GM18498 (cell line): ENCODE results near the gene SCEL.
A peak's percentile ranks its signal among the peaks of the same experiment; 100 is the strongest.
"Not testable (repeated sequence)": the region's sequence is repeated elsewhere in the genome, so short reads cannot be mapped to it uniquely, and the experiment has no call there.

Experiments
- ATAC-seq: cut with Tn5 transposase; IDR thresholded peaks from one replicate; pipeline ENCODE4 v1.9.1; 2021; ENCODE audit warnings: mild to moderate bottlenecking, moderate library complexity; ENCODE audit not compliant: unreplicated experiment

The SCEL gene

DNA sequence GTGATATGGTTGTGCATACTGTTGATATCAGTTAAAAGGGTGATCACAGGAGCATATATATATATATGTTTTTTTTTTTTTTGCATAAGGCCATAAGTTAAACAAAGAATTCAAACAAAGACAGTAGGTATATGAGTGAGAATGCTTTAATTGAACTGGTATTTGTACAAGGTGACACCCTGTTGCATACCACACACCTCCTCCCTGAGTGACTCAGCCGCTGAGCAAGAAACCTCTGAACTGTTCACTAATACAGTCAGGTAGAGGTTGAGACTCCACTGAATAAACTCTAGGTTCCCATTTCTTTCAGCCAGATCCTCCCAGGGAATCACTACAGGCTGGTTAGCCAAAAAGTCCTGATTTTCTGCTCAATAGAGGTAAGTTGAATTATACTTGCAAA is at the start of gene SCEL:
TSS of gene SCEL (plus strand) at position 259 of the 400 bp plus-strand sequence. CDS start 20,170 bp downstream, outside the sequence.
- no peak for ATAC-seq

GRCh38 chr13:77489566-77490337 is 45.8 kb upstream of the SCEL start:
- ATAC-seq = no peak

DNA sequence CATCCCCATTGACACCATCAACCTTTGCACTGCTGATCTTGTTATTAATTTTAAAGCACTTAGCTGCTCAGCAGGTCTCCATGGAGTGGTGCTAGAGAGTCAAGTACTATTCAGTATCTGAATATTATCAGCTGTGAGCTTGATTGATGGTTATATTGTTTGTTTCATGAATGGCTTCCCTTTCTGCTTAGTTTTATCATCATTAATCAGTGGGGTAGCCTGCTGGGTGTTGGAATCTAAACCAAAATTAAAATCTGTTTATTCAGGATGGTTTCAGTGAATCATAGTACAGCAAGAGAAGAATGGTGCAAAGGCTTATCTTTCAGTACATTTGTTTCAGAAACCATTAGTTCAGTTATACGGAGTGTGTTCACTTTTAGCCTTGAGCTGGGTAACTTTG is 42.5 kb upstream of the SCEL start:
- peak; percentile 73 for ATAC-seq

DNA sequence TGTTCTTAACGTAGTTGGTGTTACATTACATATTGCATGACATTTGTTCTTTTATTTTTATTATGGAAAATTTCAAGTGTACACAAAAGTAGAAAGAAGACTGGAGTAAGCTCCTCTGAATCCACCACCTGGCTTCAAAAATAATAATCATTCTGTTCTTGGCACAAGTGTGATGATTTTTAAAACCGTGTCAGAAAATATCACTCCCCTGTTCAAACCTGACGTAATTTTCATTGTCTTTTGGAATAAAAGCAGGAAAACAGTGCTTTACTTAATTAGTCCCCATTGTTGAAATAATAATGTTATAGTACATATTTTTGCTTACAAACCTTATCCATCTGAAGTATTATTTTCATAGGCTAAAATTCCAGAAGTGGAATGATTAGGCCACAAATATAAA is 41.3 kb upstream of the SCEL start:
- no peak for ATAC-seq

- no peak for ATAC-seq
Observed at GRCh38 chr13:77497350-77497749, 38.2 kb upstream of the SCEL start.

- no peak for ATAC-seq
Observed at GRCh38 chr13:77497835-77498234, 37.7 kb upstream of the SCEL start.

GRCh38 chr13:77502104-77502720 is 33.3 kb upstream of the SCEL start:
- peak; percentile 91 for ATAC-seq

- ATAC-seq = no peak
Observed at GRCh38 chr13:77503398-77503797, 32.1 kb upstream of the SCEL start.

DNA sequence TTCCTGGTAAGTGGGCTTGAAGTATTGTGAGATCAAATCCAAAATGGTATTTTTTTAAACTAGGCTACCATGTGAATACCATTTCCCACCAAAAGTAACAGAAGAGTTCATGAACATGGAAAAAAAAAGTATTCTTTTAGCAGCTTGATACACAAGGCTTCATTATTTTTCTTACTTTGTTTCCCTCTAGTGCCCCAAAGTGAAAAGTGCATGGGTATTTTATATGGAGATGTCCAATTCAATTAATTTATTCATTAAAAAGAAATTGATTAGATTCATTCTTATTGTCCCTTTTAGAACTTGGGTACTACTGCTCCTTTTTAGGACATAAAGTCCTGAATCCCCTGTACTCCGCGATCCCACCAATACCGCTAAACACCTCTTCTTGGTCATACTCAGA is 28.6 kb upstream of the SCEL start:
- no peak for ATAC-seq

GRCh38 chr13:77507931-77508776 is 27.4 kb upstream of the SCEL start:
- no peak for ATAC-seq

- ATAC-seq = no peak
Observed at GRCh38 chr13:77508959-77509620, 26.4 kb upstream of the SCEL start.

DNA sequence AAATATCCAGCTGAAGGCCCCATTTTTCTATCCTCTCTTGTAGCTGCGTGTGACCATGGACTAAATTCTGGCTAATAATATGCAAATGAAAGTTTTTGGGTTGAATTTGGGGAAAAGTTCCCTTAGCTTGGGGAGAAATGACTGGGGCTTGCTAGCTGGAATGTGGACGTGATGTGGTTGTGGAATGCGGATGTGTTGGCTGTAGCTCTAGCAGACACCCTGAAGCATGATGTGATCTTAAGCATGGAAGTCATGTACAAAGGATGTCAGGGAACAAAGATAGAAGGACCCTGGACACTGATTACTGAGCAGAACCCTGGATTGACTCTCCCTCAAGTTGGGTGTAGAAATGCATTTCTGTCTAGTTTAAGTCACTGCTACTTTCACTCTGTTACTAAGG is 25.4 kb upstream of the SCEL start:
- ATAC-seq = no peak

- ATAC-seq = no peak
Observed at GRCh38 chr13:77511552-77511951, 24.0 kb upstream of the SCEL start.

GRCh38 chr13:77513719-77514335 is 21.7 kb upstream of the SCEL start:
- peak; percentile 86 for ATAC-seq

- ATAC-seq = peak; percentile 82
Observed at GRCh38 chr13:77514336-77514726, 21.2 kb upstream of the SCEL start.

DNA sequence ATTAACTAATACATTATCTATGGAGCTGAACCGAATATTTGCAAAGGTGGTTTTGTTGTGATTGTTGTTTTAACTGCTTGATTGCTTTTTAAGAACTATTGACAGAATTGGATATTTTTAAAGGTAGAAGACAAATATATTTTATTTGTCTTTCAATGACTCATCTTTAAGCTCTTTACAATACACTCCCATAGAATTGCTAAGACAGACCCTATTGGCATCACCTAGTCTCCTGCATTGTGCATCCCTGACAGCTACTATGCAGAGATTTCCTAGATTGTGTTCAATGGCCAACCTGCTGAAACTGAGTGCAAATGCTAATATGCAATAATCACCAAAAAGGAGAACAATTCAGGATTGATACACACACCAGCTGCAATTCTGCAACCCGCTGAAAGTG is 19.7 kb upstream of the SCEL start:
- ATAC-seq = no peak

DNA sequence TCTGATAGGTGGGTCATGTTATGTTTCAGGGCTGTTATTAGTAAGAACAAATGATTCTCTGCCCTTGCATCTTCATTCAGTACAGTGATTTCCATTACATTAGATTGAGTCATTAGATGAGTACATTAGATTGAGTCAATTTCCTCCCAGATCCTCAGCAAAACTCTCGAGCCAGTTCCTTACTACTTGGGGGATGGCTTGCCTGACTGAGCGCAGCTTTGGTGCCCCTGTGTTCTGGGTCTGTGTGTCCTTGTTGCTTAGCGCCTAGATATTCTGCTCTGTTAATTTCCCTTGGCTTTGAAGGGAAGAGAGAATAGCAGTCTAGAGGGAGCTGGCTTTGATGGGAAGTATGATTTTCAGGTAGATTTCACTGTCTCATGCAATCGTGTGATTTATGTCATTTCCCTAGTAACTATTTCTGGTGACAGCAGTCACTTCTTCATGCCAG is 19.1 kb upstream of the SCEL start:
- ATAC-seq = no peak

DNA sequence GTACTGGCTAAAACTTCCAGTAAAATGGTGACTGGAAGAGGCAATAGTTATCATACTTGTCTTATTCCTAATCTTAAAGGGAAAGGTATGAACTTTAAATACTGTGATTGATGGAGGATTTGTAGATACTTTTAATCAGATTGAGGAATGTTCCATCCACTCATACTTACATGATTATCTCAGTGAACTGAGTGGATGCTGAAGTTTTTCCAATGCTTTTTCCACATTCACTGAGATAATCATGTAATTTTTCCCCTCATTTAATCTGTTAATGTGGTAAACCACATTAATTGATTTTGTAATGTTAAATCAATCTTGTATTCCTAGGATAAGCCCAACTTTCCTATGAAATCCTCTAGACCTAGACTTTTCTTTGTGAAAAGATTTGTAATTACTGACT is 17.2 kb upstream of the SCEL start:
- no peak for ATAC-seq

DNA sequence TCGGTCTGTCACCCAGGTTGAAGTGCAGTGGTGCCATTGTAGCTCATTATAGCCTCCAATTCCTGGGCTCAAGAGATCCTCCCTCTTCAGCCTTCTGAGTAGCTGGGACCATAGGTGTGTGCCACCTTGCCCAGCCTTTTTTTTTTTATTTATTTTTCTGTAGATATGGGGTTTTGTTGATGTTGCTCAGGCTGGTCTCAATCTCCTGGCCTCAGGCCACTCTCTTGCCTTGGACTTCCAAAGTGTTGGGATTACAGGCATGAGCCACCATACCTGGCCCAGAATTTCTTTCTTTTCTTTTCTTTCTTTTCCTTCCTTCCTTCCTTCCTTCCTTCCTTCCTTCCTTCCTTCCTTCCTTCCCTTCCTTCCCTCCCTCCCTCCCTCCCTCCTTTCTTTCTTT is 16.1 kb upstream of the SCEL start:
- ATAC-seq = not testable (repeated sequence)

DNA sequence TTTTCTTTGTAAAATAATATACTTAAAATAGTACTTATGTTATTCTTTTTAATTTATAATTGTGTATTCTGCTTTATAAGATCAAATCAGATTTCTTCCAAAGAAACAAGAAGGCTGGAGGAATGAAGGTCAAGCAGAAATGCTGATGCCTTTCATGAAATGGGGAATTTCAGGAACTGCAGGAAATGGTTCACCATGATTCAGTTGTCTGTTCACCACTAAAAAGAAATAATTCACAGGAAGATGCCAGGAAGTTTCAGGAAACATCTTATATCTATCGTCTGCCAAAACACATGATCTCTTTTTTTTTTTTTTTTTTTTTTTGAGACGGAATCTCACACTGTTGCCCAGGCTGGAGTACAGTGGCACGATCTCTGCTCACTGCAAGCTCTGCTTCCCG is 15.7 kb upstream of the SCEL start:
- ATAC-seq = no peak

- ATAC-seq = no peak
Observed at GRCh38 chr13:77521194-77521593, 14.3 kb upstream of the SCEL start.
